HFFc6 (cell line): Measurements from ENCODE around the gene MRGPRG. TPM values are rescaled to one million over a fixed set of nuclear protein-coding genes. Genes with fewer than 3 reads are reported as not detected.
A peak's percentile ranks its signal among the peaks of the same experiment; 100 is the strongest.

Experiments used
- DNase-seq: peaks from one replicate; pipeline ENCODE4 v3.0.0-alpha.2; 2018
- H3K27ac Mint-ChIP-seq: 2 replicates; pipeline ENCODE4 v1.8.0; 2020; ENCODE audit warnings: mild to moderate bottlenecking, mixed read lengths
- H3K27me3 Mint-ChIP-seq: 2 replicates; pipeline ENCODE4 v1.8.0; 2021; ENCODE audit warnings: mild to moderate bottlenecking, moderate library complexity, mixed read lengths; ENCODE audit not compliant: insufficient read depth
- H3K36me3 Mint-ChIP-seq: 2 replicates; pipeline ENCODE4 v1.8.0; 2021; ENCODE audit warnings: low read depth, mixed read lengths
- H3K4me1 Mint-ChIP-seq: 2 replicates; pipeline ENCODE4 v1.8.0; 2020; ENCODE audit warnings: low read depth, mixed read lengths
- H3K4me3 Mint-ChIP-seq: 2 replicates; pipeline ENCODE4 v1.8.0; 2020; ENCODE audit warnings: mild to moderate bottlenecking, moderate library complexity, mixed read lengths
- H3K9me3 Mint-ChIP-seq: 2 replicates; pipeline ENCODE4 v1.8.0; 2020; ENCODE audit warnings: mild to moderate bottlenecking, mixed read lengths
- CTCF ChIP-seq: fragments of 200-600 bp; sonication (generic); IDR thresholded peaks from 2 replicates; pipeline ENCODE4 v1.5.0; 2021; ENCODE audit warnings: antibody characterized with exemption, mild to moderate bottlenecking
- total RNA-seq, 6 experiments: library from RNA; stranded (reverse); fragmentation: NEBNext Ultra II Directional; extraction: Animal tissue kit (Norgen Biotek cat#: 25700); gene quantifications; 2 replicates in 1 of 6; 3 replicates in 5 of 6; pipeline ENCODE4 v1.2.3, GENCODE V29; 2021

Gene MRGPRG
- total RNA-seq, 6 experiments from 2014 or later, result not detected

DNA sequence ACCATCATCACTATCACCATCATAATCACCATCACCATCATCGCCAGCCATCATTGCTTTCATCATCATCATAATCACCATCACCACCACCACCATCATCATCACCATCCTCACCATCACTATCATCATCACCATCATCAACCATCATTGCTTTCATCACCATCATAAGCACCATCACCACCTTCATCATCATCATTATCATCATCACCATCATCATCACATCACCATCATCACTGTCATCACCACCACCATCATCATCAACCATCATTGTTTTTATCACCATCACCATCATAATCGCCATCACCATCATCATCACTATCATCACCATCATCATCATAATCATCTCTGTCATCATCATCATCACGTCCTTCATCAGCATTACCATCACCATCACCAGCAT, 44.2 kb downstream of the MRGPRG start:
- Mint-ChIP-seq H3K27ac (no peak overlapping the region), H3K9me3 (peaks cover 16% of the 10 kb centered on the region), H3K36me3 (peaks cover 11% of the 10 kb centered on the region; the same call in 1 of the 2 replicates), H3K27me3 (peaks cover 16% of the 10 kb centered on the region), H3K4me3 (no peak overlapping the region), H3K4me1 (peaks cover 19% of the 10 kb centered on the region)
- TF ChIP-seq CTCF, result no peak
- DNase-seq, result no peak

- no peak for DNase-seq
- Mint-ChIP-seq H3K9me3 (peaks cover 16% of the 10 kb centered on the region), H3K27ac (no peak overlapping the region), H3K36me3 (peaks cover 11% of the 10 kb centered on the region; the same call in 1 of the 2 replicates), H3K27me3 (peaks cover 16% of the 10 kb centered on the region), H3K4me1 (peaks cover 25% of the 10 kb centered on the region), H3K4me3 (no peak overlapping the region)
- no peak for TF ChIP-seq CTCF
Measured at GRCh38 chr11:3173795-3174194, 44.8 kb downstream of the MRGPRG start.

GRCh38 chr11:3171931-3172560, 46.6 kb downstream of the MRGPRG start:
- Mint-ChIP-seq H3K4me1 (peaks cover 15% of the 10 kb centered on the region), H3K4me3 (no peak overlapping the region), H3K27ac (no peak overlapping the region), H3K27me3 (peaks cover 16% of the 10 kb centered on the region), H3K9me3 (peaks cover 16% of the 10 kb centered on the region), H3K36me3 (peaks cover 11% of the 10 kb centered on the region; the same call in 1 of the 2 replicates)
- no peak for TF ChIP-seq CTCF
- DNase-seq, result no peak

DNA sequence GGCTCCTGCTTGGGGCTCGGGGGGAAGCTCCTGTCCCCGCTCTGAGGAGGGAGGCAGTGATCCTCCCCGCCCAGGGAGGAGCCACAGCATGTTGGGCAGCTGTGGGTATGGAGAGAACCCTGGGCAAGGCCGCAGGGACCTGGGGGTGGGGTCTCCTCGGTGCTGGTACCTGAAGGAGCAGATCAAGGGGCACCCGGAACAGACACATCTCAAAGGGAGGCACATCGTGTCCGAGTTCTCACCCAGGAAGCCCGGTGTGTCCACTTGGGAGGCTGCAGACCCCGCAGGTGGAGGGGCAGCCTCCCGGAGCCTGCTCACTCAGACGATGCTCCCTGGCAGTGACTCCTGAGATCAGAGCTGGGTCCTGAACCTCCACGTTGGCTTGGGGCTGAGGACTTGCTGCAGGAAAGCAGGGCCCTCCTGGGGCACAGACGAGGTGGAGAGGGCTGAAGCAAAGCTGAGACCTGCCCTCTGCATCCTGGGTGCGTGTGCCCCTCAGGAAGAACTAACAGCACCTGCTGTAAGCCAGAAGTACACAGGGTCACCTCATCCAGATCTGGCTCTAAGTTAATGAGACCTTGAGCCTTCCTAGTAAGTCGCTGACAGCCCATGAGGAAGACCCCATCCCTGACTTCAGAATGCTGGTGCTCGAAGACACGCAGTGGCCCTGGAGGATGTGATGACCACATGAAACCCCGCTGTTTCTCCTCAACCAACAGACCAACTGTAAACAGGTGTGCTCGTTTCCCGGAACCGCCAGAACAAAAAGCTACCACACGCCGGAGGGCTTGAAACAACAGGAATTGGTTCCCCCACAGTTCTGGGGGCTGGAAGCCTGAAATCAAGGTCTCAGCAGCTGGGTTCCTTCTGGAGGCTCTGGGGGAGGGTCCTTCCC, 47.6 kb downstream of the MRGPRG start:
- no peak overlapping the region for H3K4me3 Mint-ChIP-seq
- 0 out of 2 replicates have a peak, but pooled peaks cover 6% of the 10 kb centered on the region for H3K36me3 Mint-ChIP-seq
- no peak for DNase-seq
- peaks cover 16% of the 10 kb centered on the region for H3K27me3 Mint-ChIP-seq
- H3K4me1 Mint-ChIP-seq, result peaks cover 15% of the 10 kb centered on the region
- H3K27ac Mint-ChIP-seq, result no peak overlapping the region
- no peak for TF ChIP-seq CTCF
- peaks cover 6% of the 10 kb centered on the region for H3K9me3 Mint-ChIP-seq

- no peak for DNase-seq
- H3K9me3 Mint-ChIP-seq, result no peaks in the 10 kb centered on the region
- H3K27me3 Mint-ChIP-seq, result peaks cover 14% of the 10 kb centered on the region
- no peak for TF ChIP-seq CTCF
- no peaks in the 10 kb centered on the region for H3K36me3 Mint-ChIP-seq
- peak overlapping the region; percentile 68 for H3K27ac Mint-ChIP-seq
- H3K4me1 Mint-ChIP-seq, result peaks cover 21% of the 10 kb centered on the region
- H3K4me3 Mint-ChIP-seq, result peak overlapping the region; percentile 78
Measured at GRCh38 chr11:3170044-3170755, 48.4 kb downstream of the MRGPRG start.
